Measurements from ENCODE around the gene C1QTNF8. TPM values are rescaled to one million over a fixed set of nuclear protein-coding genes. Genes with fewer than 3 reads are reported as not detected.

The C1QTNF8 gene
- total RNA-seq, 1 experiment from 2014 or later = not detected

GRCh38 chr16:1125471-1125870 lies 29.4 kb upstream of the C1QTNF8 start:
- Histone ChIP-seq H3K4me1 (replicated peaks; ENCODE audit: insufficient read depth) (no peaks in the 10 kb centered on the region), H3K36me3 (ENCODE audit: low read depth) (no peaks in the 10 kb centered on the region), H3F3A (ENCODE audit: insufficient read depth, low read depth) (no peaks in the 10 kb centered on the region), H3K27me3 (ENCODE audit: insufficient read depth, low read depth) (peaks cover 72% of the 10 kb centered on the region), H3K27ac (no peak overlapping the region), H2AFZ (no peak overlapping the region), H3K4me3 (no peak overlapping the region), H3K4me2 (no peak overlapping the region), H3K9me3 (ENCODE audit: insufficient read depth, low read depth) (no peaks in the 10 kb centered on the region), H4K20me1 (ENCODE audit: insufficient read depth) (0 out of 2 replicates have a peak, but pooled peaks cover 3% of the 10 kb centered on the region), H3K79me2 (ENCODE audit: low read depth) (no peaks in the 10 kb centered on the region), H3K9me2 (ENCODE audit: insufficient read depth) (no peaks in the 10 kb centered on the region)
- BruUV-seq (replicated peaks) = no TSS peak
- peak in 1 of 2 experiments; percentile 36 for DNase-seq
- intact Hi-C loops (cut with micrococcal nuclease; ENCODE audit: unreplicated experiment) = no loop called here
- no peak for TF ChIP-seq EZH2 (IDR thresholded peaks at IDR 0.05; ENCODE audit: low read depth)
- TF ChIP-seq CTCF (conservative IDR thresholded peaks at IDR 0.05) = no peak
- CTCF ChIA-PET = no interaction called here
- POLR2A ChIA-PET (ENCODE audit: unreplicated experiment) = interaction anchor here (0.6 kb wide), 1 partner anchor 417 kb away, joined by 5 read pairs; no protein-coding TSS in a partner anchor

DNA sequence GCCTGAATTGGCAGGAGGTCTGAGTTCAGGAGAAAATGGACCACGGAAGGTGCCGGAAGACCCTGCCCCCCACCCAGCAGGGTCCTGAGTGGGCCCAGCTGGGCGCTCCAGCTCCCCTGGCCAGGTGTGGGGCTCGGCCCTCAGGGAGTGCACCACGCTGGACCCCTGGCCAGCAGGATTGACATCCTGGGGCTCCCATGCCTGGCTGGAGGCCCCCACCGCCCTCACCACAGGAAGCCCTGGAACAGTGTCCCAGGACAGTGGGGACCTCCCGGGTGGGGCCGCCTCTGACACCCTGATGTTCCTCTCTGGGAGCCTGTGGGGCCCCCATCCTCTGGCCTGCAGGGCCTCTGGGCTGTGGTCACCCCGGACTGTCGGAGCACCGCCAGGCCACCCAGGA lies 28.8 kb upstream of the C1QTNF8 start:
- Histone ChIP-seq H3K4me3 (no peak overlapping the region), H3K4me2 (no peak overlapping the region), H4K20me1 (ENCODE audit: insufficient read depth) (0 out of 2 replicates have a peak, but pooled peaks cover 3% of the 10 kb centered on the region), H3K27me3 (ENCODE audit: insufficient read depth, low read depth) (peaks cover 79% of the 10 kb centered on the region), H3F3A (ENCODE audit: insufficient read depth, low read depth) (no peaks in the 10 kb centered on the region), H3K4me1 (replicated peaks; ENCODE audit: insufficient read depth) (no peaks in the 10 kb centered on the region), H3K79me2 (ENCODE audit: low read depth) (no peaks in the 10 kb centered on the region), H2AFZ (no peak overlapping the region), H3K27ac (no peak overlapping the region), H3K36me3 (ENCODE audit: low read depth) (no peaks in the 10 kb centered on the region), H3K9me2 (ENCODE audit: insufficient read depth) (no peaks in the 10 kb centered on the region), H3K9me3 (ENCODE audit: insufficient read depth, low read depth) (no peaks in the 10 kb centered on the region)
- intact Hi-C loops (cut with micrococcal nuclease; ENCODE audit: unreplicated experiment) = no loop called here
- no peak for DNase-seq
- TF ChIP-seq CTCF (conservative IDR thresholded peaks at IDR 0.05) (no peak), EZH2 (IDR thresholded peaks at IDR 0.05; ENCODE audit: low read depth) (no peak)
- ChIA-PET POLR2A (ENCODE audit: unreplicated experiment) (interaction anchor here (0.6 kb wide), 1 partner anchor 417 kb away, joined by 5 read pairs; no protein-coding TSS in a partner anchor), CTCF (no interaction called here)
- BruUV-seq (replicated peaks) = no TSS peak

DNA sequence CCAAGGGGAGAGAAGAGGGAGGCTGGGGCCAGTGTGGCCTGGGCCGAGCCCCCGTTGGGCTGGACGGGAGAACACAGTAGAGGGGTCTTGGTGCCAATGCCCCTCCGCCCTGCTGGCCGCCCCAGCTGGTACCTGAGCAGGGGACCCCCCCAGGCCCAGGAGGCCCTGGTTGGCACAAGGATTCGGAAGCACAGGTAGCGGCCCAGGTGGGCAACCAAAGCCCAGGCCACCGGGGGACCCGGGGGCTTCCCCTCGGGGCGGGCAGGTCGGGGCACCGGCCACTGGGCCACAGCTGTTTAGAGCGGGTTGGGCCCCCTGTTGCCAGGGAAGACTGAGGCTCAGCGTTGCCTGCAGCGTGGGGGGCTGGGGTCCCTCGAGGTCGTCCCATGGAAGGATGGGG lies 28.2 kb upstream of the C1QTNF8 start:
- Histone ChIP-seq H3F3A (ENCODE audit: insufficient read depth, low read depth) (no peaks in the 10 kb centered on the region), H4K20me1 (ENCODE audit: insufficient read depth) (0 out of 2 replicates have a peak, but pooled peaks cover 3% of the 10 kb centered on the region), H3K27me3 (ENCODE audit: insufficient read depth, low read depth) (peaks cover 84% of the 10 kb centered on the region), H3K9me3 (ENCODE audit: insufficient read depth, low read depth) (no peaks in the 10 kb centered on the region), H2AFZ (no peak overlapping the region), H3K4me2 (no peak overlapping the region), H3K79me2 (ENCODE audit: low read depth) (no peaks in the 10 kb centered on the region), H3K27ac (no peak overlapping the region), H3K4me3 (no peak overlapping the region), H3K9me2 (ENCODE audit: insufficient read depth) (no peaks in the 10 kb centered on the region), H3K4me1 (replicated peaks; ENCODE audit: insufficient read depth) (no peaks in the 10 kb centered on the region), H3K36me3 (ENCODE audit: low read depth) (no peaks in the 10 kb centered on the region)
- BruUV-seq (replicated peaks) = no TSS peak
- DNase-seq = no peak
- no peak for TF ChIP-seq EZH2 (IDR thresholded peaks at IDR 0.05; ENCODE audit: low read depth)
- TF ChIP-seq CTCF (conservative IDR thresholded peaks at IDR 0.05) = no peak
- ChIA-PET POLR2A (ENCODE audit: unreplicated experiment) (no interaction called here), CTCF (interaction anchor here (0.5 kb wide), 1 partner anchor 101 kb away, joined by 3 read pairs; the partner anchor contains the start of gene TPSG1)
- intact Hi-C loops (cut with micrococcal nuclease; ENCODE audit: unreplicated experiment) = no loop called here

Measured in PC-9 (cell line).